Prostate gland (tissue), 2 donors: Measurements from ENCODE around the gene CIT.

ENCODE experiments used
- POLR2A ChIP-seq: fragments of 450-650 bp; IDR thresholded peaks from one replicate; pipeline ENCODE4 v1.6.1; 2016; ENCODE audit warnings: antibody characterized with exemption, mild to moderate bottlenecking
- POLR2AphosphoS5 ChIP-seq: sonication (generic); formaldehyde crosslinking; IDR thresholded peaks from one replicate; pipeline ENCODE4 v1.6.1; 2017; ENCODE audit warnings: antibody characterized with exemption
- TF ChIP-seq, protein P1 (sequence below), 4 experiments: fragments of 200-600 bp in 2 of 4; fragments of 450-650 bp in 2 of 4; sonication (generic) in 2 of 4; IDR thresholded peaks; 1 replicate in 3 of 4; 2 replicates in 1 of 4; pipeline ENCODE4 v1.5.1; 2016 to 2019; ENCODE audit warnings: antibody characterized with exemption in 4 of 4, mild to moderate bottlenecking in 2 of 4, moderate library complexity in 2 of 4

- TF ChIP-seq, protein P1, sequence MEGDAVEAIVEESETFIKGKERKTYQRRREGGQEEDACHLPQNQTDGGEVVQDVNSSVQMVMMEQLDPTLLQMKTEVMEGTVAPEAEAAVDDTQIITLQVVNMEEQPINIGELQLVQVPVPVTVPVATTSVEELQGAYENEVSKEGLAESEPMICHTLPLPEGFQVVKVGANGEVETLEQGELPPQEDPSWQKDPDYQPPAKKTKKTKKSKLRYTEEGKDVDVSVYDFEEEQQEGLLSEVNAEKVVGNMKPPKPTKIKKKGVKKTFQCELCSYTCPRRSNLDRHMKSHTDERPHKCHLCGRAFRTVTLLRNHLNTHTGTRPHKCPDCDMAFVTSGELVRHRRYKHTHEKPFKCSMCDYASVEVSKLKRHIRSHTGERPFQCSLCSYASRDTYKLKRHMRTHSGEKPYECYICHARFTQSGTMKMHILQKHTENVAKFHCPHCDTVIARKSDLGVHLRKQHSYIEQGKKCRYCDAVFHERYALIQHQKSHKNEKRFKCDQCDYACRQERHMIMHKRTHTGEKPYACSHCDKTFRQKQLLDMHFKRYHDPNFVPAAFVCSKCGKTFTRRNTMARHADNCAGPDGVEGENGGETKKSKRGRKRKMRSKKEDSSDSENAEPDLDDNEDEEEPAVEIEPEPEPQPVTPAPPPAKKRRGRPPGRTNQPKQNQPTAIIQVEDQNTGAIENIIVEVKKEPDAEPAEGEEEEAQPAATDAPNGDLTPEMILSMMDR (IDR thresholded peaks at IDR 0.05) = no peak
- TF ChIP-seq POLR2A (no peak), POLR2AphosphoS5 (no peak)
Observed at GRCh38 chr12:119781804-119782203, 95.3 kb downstream of the CIT start.
